Hindlimb muscle (tissue), 1 donor: ENCODE data around the gene TK2. TPM values are rescaled to one million over a fixed set of nuclear protein-coding genes. Genes with fewer than 3 reads are reported as not detected.
A peak's percentile ranks its signal among the peaks of the same experiment; 100 is the strongest.
"Not testable (repeated sequence)": the region's sequence is repeated elsewhere in the genome, so short reads cannot be mapped to it uniquely, and the experiment has no call there.

Source experiments
- DNase-seq: peaks from one replicate; pipeline ENCODE4 v3.0.0-alpha.2; 2013
- polyA plus RNA-seq: library from polyadenylated mRNA; unstranded; fragments of 120-200 nt; gene quantifications from one replicate; pipeline ENCODE4 v1.2.1, GENCODE V29; 2013; ENCODE audit not compliant: insufficient read length

TK2 gene
- polyA plus RNA-seq, 1 donor, result 15.7 TPM

DNA sequence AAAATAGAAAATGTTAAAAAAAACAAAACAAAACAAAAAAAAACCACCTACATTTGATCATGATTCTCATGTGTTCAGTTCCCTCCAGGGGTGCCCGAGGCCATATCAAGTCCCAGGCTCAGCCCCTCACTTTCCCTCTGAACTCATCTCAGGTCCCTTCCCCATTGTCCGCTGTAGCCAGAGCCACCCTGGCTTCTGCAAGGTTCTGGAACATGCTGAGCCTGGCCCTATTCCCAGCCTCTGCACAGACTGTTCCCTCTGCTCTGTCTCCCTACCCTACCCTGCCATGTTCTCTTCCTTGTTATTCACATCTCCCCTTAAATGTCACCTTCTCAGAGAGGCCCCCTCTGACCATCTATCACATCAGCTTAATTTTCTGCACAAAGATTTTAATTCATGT, 46.9 kb downstream of the TK2 start:
- DNase-seq, result no peak

DNA sequence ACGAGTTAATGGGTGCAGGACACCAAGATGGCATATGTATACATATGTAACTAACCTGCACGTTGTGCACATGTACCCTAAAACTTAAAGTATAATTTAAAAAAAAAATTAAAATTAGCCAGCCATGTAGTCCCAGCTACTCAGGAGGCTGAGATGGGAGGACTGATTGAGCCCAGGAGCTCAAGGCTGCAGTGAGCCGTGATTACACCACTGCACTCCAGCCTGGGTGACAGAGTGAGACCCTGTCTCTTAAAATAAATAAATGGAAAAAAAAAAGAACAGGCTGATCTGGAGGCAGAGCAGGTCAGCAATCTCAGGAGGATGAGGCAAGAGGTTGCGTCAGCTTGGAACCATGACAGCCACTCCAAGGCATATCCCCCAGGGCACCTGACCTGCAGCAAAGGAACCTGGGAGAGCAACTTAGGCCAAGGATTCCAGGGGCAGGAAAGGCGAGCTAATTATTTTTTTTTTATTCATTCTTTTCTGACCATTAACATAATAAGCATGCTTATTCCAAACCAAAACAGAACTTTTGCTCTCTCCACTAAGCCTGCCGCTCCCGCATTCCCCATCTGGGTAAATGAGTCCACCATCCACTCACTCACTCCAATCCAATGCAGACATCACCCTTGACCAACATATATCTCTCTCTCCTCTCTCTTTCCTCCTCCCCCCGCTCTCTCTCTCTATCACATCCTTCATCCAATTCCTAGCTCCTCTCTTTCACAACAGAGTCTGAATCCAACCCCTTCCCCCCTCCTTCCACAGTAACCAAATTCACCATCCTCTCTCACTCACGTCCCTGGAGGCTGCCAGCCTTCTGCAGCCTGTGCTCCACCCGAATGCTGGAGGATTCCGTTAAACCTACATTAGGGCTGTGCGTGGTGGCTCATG, 47.7 kb downstream of the TK2 start:
- DNase-seq, result no peak

DNA sequence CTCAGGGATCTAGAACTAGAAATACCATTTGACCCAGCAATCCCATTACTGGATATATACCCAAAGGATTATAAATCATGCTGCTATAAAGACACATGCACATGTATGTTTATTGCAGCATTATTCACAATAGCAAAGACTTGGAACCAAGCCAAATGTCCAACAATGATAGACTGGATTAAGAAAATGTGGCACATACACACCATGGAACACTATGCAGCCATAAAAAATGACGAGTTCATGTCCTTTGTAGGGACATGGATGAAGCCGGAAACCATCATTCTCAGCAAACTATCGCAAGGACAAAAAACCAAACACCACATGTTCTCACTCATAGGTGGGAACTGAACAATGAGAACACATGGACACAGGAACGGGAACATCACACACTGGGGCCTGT, 48.4 kb downstream of the TK2 start:
- not testable (repeated sequence) for DNase-seq

DNA sequence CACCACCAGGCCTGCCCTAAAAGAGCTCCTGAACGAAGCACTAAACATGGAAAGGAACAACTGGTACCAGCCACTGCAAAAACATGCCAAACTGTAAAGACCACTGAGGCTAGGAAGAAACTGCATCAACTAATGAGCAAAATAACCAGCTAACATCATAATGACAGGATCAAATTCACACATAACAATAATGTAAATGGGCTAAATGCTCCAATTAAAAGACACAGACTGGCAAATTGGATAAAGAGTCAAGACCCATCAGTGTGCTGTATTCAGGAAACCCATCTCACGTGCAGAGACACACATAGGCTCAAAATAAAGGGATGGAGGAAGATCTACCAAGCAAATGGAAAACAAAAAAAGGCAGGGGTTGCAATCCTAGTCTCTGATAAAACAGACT, 52.0 kb downstream of the TK2 start:
- not testable (repeated sequence) for DNase-seq

DNA sequence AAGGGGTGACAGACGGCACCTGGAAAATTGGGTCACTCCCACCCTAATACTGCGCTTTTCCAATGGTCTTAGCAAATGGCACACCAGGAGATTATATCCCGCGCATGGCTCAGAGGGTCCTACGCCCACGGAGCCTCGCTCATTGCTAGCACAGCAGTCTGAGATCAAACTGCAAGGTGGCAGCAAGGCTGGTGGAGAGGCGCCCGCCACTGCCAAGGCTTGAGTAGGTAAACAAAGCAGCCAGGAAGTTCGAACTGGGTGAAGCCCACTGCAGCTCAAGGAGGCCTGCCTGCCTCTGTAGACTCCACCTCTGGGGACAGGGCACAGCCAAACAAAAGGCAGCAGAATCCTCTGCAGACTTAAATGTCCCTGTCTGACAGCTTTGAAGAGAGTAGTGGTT, 53.7 kb downstream of the TK2 start:
- DNase-seq, result not testable (repeated sequence)

DNA sequence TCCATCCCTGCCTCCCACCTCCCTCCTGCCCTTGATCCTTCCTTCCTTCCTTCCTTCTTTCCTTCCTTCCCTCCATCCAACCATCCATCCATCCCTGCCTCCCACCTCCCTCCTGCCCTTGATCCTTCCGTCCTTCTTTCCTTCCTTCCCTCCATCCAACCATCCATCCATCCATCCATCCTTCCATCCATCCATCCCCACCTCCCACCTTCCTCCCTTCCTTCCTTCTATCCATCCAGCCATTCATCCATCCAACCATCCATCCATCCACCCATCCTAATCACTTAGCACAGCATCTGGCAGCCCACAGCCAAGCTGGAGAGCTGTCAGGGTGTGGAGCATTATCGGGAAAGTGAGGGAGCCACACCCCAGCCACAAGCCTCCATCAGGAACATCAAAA, 54.5 kb downstream of the TK2 start:
- DNase-seq, result no peak

DNA sequence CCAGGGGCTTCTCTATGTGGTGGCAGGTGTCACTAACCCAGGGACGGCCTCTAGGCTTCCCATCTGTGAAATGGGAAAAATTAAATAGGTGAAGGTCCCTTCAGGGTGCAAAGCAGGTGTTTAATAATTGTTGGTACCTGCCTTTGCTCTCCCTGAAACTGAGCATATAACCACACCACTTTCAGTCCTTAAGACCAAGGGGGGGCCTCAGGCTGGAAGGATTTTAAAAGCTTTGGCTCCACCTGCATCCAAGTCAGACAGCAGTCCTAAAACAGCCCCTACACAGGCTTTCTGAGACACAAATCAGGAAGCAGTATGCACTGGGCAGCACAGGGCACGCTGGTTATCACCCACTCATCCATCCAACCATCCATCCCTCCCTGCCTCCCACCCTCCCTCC, 55.0 kb downstream of the TK2 start:
- no peak for DNase-seq

DNA sequence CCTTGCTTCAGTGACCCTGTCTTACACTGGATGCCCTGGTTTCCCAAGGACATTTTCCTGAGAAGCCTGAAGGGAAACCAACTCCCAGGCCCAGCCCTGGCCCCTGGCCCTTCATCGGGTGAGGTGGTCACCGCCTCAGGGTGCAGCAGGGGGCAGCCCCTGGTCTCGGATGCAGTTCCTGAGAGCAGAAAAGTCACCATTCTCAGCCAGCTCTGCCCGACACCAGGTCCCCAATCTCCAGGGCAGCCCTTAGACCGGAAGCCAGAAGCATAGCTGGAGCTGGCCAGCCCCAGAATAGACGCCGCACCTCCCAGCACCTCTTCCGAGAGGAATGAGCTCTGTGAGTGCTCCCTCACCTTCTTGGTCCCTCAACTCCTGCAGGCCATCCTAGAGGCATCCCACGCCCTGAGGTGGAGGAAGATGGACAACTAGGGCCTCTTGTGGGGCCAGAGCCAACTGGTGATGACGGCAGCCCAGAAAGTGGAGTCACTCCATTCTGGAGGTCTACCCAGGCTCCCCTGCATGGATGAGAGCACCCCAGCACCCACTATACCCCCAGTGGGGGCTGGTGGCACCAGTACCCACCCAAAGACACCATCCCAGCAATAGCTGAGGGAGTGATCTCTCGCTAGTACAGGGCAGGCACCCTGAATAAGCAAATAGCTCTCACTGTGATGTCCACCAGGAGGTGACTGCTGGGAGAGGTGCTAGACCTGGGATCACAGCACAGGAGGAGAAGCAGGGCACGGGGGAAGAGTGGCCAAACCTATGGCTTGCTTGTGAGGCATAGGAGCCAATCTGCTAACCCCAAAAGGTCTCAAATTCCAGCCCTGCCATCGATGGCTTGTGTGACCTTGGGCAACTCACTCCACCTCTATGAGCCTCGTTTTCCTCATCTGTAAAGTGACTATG, 56.2 kb downstream of the TK2 start:
- no peak for DNase-seq

DNA sequence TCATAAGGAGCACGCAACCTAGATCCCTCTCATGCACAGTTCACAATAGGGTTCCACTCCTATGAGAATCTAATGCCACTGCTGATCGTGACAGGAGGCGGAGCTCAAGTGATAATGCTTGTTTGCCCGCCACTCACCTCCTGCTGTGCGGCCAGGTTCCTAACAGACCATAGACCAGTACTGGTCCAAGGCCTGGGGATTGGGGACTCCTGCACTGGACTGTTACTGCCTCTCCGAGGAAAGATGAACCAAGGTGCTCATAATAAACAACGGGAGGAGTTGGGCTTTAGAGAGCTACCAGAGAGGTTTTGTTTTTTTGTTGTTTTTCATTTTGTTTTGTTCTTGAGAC, 58.2 kb downstream of the TK2 start:
- DNase-seq, result no peak

DNA sequence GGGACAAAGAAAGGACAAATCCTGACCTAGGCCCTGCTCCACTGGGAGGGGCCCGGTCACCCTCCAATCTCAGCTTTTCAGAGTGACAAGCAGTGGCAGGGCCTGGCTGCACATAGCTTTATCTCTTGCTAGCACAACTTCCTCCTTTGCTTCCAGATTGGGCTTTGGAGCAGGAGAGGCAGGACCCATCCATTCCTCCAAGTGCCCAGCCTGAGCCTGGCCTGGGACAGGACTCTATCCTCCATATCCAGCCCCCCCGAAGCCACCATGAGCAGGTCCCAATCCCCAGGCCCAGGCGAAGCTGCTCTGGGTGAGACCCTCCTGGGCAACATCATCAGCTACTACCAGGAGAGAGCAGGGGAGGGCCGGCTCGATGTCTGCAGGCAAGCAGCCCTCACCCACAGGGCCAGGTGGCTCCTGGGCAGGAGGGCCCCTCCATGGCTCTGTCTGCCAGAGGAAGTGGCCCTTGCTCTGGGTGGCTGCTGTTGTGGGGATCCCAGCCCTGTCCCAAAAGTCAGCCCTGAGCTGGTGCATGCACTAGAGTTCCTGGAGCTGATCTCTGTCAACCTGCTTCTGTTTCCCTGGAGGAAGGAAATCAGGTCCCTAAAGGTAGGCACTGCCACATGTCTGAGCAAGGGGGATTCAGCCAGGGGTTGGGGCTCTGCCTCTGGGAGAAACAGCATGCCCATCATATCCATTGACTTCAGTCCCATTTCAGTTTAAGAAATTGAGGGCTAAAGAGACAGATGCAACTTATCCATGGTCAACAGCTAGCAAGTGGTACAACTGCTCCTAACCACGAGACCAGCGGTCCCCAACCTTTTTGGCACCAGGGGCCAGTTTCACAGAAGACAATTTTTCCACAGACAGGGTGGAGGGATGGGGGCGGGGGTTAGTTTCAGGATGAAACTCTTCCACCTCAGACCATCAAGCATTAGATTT, 58.9 kb downstream of the TK2 start:
- no peak for DNase-seq

DNA sequence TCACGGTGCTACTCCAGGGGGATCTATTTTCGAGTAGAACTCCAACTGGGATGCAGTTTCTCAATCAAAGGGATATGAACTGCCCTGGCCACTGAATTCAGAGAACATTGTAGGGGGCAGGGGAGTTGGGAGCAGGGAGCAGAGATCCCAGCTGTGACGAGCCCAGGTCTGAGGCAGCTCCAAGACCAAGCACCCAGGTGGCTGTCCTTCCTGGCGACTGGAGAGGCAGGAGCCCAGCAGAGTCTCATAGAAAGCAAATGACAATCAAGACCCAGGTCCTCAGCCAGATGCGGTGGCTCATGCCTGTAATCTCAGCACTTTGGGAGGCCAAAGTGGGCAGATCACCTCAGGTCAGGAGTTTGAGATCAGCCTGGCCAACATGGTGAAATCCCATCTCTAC, 60.1 kb downstream of the TK2 start:
- no peak for DNase-seq

DNA sequence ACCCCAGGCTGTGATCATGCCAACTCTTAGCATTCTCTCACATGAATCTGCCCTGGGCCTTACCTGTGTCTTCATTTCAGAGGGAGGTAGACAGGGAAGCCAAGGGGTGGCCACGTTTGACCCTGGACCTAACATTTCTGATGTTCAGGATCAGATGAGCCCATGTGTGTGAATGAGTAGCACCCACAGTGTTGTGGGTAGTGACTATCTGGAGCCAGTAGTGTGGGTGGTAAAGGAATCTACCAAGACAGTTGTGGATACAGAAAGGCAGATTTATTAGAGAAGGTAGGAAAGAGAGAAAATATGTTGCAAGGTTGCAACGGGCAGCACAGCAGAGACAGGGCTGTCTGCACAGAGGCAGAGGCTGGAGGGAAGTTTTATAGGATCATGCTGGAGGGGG, 60.5 kb downstream of the TK2 start:
- DNase-seq, result no peak

DNA sequence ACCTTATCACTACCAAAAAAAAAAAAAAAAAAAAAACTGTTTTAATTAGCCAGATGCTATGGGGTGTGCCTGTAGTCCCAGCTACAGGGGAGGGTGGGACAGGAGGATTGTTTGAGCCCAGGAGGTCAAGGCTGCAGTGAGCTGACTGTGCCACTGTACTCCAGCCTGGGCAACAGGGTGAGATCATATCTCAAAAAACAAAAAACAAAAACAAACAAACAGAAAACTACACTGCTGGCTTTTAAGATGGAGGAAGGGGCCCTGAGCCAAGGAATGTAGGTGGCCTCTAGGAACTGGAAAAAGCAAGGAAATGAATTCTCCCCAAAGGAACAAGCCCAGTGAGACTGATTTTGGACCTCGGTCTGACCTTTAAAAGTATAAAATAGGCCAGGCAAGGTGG, 61.4 kb downstream of the TK2 start:
- DNase-seq, result no peak

DNA sequence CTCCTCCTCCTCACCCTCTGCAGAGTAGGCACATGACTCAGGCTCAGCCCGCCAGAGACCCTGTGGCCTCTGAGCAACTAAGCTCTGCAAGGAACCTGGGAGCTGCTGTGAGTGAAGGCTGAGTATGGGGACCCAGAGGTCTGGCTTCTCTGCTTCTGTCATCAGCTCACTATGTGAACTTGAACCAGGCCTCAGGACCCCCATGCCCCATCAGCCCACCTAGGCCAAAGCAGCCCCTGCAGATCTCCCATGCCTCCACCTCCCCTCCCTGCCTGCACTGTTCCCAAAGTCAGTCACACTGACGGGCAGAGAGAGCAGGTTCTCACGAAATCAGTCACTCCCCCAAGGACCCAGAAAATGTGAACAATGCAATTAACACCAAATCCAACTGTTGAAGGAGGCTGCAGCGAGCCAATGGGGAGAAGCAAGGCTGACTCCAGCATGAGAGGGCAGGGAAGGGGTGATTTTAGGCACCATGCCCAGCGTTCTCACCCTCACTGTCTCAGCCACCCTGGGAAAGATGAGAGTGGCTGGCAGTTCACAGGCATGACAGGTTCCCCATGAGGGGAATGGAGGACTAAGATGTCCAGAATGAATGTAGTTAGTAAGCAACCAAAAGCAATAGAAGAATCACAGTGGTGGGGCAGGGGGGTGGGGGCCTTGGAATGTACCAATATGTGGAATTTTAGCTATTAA, 62.2 kb downstream of the TK2 start:
- no peak for DNase-seq

DNA sequence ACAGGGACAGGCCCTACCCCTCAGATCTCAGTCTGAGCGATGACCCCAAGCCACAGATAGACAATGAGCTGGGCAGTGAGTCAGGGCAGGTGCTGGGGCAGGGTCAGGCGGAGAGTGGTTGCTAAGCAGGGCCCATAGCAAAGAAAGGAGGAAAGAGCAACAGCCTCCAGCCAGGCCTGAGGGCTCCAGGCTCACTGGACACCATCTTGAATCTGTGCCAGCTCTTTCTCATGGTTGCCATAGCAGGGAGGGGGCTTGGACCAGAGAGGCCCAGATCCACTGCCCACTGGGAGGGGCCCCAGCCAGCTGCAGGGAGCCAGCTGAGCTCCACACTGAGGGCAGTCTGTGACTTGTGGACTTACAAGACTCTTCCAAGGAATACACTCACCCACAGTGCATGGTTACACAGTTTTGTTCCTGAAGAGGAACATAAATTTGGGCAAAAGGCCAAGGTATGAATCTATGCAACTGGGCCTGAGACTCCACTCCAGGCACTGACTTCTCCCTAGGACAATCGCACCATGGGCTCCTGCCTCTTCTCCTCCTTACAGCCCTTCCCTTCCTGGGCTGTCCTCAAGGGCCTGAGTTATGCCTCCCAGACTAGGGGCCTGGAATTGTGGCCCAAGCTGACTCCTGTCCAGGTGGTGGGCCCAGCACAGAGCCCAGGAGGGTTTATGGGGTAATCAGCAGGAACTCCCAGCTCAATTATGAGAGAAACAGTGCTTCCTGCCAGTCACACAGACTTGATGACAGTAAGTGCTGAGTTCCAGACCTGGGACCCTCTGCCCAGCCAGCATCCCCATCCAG, 62.9 kb downstream of the TK2 start:
- peak; percentile 38 for DNase-seq

DNA sequence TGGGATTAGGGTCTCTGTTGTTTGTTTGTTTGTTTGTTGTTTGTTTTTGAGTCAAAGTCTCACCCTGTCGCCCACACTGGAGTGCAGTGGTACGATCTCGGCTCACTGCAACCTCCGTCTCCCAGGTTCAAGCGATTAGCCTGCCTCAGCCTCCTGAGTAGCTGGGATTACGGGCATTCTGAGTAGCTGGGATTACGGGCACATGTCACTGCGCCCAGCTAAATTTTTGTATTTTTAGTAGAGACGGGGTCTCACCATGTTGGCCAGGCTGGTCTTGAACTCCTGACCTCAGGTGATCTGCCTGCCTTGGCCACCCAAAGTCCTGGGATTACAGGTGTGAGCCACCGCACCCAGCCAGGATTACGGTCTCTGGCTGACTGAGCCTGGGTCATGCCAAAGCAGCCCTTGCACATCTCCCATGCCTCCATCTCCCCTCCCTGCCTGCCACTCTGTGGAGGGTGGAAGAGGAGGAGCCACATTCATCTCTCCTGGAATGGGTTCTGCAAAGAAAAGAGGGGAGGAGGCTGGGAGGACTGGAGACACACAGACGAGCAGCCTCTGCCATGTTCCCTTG, 63.6 kb downstream of the TK2 start:
- no peak for DNase-seq

DNA sequence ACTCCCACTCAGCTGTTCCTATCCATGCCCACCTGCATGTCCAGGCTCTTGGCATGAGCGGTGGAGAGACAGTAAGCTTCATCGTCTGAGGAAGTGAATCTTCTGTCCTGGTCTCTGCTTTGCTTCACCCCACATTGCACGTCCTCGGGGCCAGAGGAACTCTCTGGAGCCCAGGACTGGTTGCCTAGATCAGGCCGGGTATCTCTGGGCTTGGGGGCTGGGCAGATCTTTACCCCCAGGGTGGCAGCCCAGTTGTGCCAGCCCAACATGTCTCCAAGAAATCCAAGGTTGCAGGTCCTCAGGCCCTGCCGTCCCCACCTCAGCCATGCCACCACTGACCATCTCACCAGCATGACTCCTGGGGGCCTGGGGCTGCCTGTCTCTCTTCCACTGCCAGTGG, 64.5 kb downstream of the TK2 start:
- no peak for DNase-seq

DNA sequence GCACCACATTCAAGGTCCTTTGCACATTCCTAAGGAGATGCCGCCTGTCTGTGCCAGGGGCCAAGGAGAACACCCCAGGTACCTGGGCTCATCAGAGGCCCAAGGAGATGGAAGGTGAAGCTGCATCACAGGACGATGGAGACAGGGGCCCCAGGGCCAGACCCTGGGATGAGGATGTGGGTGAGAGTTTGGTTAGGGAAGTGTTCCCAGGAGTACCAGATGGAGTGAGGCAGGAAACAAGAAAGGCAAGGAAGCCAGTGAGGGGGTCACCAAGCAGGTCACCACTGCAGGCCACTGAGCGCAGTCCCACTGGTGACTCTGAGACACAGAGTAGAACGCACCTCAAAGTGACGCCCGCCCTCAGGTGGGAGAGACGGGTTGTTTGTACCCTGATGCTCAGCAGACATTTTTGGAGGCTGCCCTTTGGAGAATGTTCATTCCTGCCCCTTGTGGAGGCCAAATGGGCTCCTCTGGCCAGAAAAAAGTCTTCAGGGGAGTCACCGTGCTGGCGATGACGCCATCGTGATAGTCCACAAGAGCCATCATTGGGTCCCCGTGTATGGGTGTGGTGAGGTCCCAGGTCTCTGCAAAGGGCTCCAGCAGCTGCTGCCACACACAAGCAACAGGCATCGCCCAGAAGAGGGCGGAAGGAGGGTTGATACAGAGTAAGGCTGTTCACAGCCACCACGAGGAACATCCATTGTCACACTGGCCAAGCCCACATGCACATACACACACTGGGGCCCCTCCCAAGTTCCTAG, 65.3 kb downstream of the TK2 start:
- no peak for DNase-seq

DNA sequence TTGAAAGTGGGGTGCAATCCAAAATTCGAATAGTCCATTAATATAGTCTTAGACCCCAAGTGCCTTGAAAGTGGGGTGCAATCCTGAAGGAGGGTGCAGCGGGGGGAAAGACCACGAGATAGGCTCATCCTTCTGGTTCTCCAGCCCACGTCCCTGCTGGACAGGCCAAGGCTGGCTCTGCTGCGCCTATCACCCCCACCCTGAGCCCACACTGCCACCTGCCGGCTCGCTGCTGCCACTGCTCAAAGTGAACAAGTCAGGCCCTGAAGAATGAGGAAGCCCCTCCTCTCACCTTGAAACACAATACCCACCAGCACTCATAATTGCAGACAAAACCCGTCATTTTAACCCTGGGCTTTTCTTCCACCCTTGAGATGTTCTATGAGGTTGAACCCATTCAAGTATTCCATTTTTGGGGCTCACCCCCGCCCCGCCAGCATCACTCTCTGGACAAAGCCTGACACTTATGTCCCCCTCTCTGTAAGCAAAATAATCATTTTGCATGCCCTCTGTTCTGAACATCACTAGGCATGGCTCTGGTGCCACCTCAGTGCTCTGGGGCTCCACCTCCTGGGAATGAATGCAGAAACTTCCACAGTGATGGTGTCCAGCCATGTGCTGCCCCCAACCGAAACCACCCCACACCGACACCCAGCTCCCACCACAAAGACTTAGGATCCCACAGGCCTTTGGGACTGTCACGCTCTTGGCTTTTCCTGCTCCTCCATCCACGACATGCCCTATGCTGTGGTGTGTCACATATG, 66.1 kb downstream of the TK2 start:
- peak; percentile 61 for DNase-seq
